HG02938 (cell line): ENCODE results near the gene CPA4.
"Not testable (repeated sequence)": the region's sequence is repeated elsewhere in the genome, so short reads cannot be mapped to it uniquely, and the experiment has no call there.

Experiments
- ATAC-seq: cut with Tn5 transposase; IDR thresholded peaks from one replicate; pipeline ENCODE4 v1.9.1; 2021; ENCODE audit warnings: mild to moderate bottlenecking, moderate library complexity; ENCODE audit not compliant: unreplicated experiment

The CPA4 gene

DNA sequence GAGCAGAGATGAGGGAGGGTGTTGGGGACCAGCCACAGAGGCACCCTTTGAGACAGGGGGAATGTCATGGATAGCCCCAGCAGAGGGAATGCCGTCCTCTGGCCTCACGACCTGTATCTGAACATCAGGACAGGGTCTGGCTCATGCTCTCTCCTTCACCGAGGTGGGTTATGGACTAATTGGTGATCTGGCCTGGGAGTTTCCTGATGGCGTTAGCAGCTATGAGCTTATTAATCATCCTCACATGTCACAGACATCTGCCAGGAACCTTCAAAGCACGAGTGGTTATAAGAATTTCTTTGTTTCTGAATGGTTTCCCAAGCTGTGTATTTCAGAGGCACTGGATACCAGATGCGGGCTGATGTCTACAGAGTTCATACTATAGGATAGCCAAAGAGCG is 6.9 kb downstream of the CPA4 start:
- no peak for ATAC-seq

- no peak for ATAC-seq
Measured at GRCh38 chr7:130301501-130302020, 8.6 kb downstream of the CPA4 start.

DNA sequence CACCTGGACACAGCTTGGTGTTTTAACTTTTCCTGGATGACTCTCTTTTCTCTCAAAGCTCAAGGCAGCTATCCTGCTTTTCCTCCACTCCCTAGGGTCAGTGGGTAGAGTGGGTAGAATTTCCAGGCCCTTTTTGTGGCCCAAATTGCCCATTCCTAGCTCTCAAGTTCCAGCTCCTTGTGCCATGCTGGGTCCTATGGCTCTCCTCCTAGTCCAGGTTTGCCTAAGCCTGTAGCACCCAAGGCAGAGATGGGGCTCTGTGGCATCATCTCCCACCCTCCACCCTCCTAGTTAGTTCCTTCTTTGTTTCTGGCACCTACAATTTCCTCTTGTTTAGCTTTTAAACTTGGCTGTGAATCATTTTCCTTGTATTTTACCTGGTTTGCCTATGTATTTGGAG is 9.7 kb downstream of the CPA4 start:
- no peak for ATAC-seq

DNA sequence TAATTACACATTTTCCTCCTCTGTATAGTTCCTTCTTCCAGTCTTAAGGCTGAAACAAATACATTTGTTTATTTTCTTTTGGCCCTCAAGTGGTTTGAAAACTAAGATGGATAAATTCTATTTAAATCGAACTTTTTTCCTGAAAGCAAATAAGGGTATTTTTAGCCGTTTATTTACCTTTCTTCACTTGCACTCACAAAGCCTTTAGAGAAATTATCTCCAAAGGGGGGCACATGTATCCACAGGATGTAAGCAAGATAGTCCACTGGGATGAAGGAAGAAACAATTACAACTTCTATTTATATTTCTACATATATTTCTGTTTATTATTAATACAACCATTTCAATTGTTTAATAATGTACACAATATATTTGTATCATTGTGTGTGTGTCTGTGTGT is 10.2 kb downstream of the CPA4 start:
- no peak for ATAC-seq

GRCh38 chr7:130303551-130303950 is 10.6 kb downstream of the CPA4 start:
- no peak for ATAC-seq

DNA sequence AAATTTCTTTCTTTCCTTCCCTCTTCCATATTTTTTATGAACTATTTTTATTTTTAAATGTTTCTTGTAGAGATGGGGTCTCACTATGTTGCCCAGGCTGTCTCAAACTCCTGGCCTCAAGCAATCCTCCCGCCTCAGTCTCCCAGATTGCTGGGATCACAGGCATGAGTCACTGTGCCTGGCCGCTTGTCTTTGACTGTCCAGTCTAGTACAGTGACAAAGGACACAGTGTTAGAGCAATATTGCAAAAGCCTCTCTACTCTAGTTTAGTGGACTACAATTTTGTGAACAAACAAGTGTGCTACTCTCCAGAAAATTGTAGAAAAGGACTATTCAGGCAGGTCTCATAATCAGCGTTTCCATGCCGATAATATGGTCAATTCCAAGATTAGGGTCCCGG is 11.0 kb downstream of the CPA4 start:
- ATAC-seq: no peak

GRCh38 chr7:130304878-130305277 is 11.9 kb downstream of the CPA4 start:
- no peak for ATAC-seq

- no peak for ATAC-seq
Measured at GRCh38 chr7:130305433-130306042, 12.6 kb downstream of the CPA4 start.

DNA sequence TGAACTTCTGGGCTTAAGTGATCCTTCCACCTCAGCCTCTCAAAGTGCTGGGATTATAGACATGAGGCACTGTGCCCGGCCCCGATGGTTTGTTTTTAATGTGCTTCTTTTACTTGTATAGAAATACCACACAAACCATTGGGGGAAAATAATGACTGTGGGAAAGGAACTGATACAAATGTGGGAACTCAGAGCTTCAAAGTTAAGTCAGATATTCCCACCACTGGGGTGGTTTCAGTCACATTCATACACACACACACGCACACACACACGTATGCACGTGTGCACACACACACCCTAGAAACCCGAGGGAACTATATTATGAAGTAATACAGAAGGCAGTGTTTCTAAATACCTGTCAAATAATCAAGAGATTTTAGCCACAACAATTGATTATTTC is 17.0 kb downstream of the CPA4 start:
- no peak for ATAC-seq

DNA sequence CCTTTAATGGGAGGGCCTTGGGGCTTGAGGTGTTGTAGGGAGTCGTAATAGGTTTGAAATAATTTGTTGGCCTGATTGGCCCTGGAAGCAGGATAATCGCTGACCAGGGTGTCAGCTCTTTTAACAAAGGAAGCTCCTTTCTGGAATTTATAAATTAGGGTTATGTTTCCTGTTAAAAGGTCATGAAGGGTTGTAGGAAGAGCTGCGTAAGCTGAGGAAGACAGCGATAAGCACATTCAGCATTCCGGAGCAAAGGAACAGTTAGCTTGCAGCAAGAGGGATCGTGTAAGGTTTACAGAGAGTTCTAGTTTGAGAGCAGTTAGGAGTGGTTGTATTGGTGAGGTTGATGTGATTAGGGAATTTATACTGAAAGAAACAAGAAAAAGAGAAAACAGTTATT is 21.3 kb downstream of the CPA4 start:
- no peak for ATAC-seq

GRCh38 chr7:130319541-130319940 is 26.6 kb downstream of the CPA4 start:
- no peak for ATAC-seq

DNA sequence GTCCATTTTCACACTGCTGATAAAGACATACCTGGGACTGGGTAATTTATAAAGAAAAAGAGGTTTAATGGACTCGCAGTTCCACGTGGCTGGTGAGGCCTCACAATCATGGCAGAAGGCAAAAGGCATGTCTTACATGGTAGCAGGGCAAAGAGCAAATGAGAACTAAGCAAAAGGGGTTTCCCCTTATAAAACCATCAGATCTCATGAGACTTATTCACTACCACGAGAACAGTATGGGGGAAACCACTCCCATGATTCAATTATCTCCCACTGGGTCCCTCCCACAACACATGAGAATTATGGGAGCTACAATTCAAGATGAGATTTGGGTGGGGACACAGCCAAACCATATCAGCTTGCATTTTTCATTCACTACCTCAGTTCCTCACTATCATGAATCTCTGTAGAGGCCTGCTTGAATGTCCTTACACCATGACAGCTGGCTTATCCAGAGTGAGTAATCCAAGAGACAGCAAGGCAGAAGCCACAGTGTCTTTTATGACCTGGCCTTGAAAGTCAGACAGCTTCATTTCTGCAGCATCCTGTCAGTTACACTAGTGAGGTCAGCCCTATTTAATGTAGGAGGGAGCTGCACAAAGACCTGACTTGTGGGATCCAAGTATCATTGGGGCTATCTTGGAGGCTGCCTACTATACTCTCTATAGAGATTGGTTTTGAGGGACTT is 28.7 kb downstream of the CPA4 start:
- not testable (repeated sequence) for ATAC-seq

DNA sequence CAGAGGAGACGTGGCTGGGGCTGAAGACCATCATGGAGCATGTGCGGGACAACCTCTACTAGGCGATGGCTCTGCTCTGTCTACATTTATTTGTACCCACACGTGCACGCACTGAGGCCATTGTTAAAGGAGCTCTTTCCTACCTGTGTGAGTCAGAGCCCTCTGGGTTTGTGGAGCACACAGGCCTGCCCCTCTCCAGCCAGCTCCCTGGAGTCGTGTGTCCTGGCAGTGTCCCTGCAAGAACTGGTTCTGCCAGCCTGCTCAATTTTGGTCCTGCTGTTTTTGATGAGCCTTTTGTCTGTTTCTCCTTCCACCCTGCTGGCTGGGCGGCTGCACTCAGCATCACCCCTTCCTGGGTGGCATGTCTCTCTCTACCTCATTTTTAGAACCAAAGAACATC is 29.7 kb downstream of the CPA4 start:
- no peak for ATAC-seq

GRCh38 chr7:130324306-130324943 is 31.5 kb downstream of the CPA4 start:
- no peak for ATAC-seq

GRCh38 chr7:130329681-130330080 is 36.7 kb downstream of the CPA4 start:
- ATAC-seq: no peak

GRCh38 chr7:130332259-130333053 is 39.5 kb downstream of the CPA4 start:
- no peak for ATAC-seq

GRCh38 chr7:130333832-130334231 is 40.9 kb downstream of the CPA4 start:
- ATAC-seq: no peak

GRCh38 chr7:130334274-130334673 is 41.3 kb downstream of the CPA4 start:
- no peak for ATAC-seq

DNA sequence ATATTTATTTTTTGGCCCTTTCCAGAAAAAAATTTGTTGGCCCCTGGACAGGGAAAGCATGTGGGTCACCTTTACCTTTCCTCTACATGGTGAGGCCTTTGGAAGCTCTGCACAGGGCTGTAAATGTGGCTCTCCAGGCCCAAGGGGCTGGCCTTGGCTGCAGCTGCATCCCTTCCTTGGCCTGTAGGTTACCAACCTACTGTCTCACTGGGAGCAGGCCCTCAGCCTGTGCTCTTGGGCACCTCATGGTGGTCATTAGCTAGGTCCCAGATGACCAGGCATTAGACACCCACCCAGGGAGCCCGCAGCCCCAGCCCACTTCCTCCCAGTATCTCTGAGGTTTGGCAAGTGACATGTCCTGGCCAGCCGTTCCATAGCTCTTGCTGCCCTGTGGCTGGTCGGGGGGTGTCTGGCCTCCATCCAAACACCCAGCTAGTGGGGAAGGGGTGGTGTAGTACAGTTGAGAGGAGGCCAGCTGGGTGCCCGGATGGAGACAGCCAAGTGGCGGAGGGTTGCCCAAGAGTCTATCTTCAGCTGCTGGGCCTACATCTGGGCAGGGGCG is 44.5 kb downstream of the CPA4 start:
- ATAC-seq: no peak

DNA sequence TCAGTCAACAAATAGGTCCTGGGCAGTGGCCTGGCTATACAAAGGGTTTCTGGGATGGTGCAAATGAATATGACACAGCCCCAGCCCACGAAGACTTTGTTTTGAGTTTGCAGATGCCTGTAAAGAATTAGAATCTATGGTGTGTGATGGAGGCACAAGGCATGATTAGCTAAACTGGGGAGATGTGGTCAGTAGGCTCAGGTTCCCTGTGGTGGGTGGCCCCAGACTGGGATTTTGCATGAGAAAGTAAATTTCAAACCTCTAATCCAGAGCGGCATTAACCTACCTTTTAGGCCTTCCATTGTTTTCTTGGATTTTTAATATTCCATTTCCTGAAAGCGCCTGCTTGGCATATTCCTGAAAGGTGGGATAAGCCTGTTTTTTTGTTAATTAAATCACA is 45.3 kb downstream of the CPA4 start:
- no peak for ATAC-seq

DNA sequence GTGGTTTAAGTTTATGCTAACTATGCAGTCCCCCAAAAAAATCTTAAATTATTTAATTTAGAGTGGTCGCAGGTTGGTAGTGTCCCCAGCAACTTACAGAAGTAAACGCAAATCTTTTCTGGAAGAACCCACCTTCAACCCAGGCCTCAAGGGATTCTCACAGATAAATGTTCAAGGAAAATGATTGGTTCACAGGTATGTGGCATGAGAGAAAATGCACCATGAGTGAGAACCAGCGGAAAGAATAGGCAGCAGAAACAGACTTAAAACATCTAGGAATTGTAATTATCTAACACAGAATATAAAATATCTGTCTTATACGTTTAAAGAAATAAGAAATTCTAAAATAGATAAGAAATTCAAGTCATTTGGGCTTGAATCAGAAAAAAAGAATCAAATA is 48.9 kb downstream of the CPA4 start:
- ATAC-seq: no peak
